ENCODE measurements around the gene CDH12.

The CDH12 gene

DNA sequence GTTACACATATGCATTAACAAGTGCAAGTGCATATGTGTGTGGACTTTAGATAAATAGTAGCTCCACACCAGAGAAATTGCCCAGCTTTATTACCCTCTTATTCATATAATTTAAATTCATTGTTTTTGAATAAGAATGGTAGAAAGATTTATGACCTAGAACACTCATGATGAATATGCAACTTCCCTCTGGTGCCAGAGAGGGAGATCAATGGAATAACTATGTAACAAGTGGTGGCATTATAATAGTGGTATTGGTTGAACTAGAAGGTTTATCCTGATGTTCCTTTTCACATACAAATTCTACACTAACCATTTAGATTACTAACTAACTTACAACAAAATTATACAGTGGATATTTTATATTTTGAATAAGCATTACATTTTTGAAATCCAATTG, 607.4 kb downstream of the CDH12 start:
- TF ChIP-seq ZBTB7A (IDR thresholded peaks at IDR 0.05; ENCODE audit: low read depth): no peak
- TF ChIP-seq TEAD4 (IDR thresholded peaks at IDR 0.05): no peak
- no peak for TF ChIP-seq YY1 (IDR thresholded peaks at IDR 0.05; ENCODE audit: low read depth)
- TF ChIP-seq FOXM1 (IDR thresholded peaks at IDR 0.05; ENCODE audit: borderline replicate concordance, low read depth): no peak
- TF ChIP-seq, protein P1, sequence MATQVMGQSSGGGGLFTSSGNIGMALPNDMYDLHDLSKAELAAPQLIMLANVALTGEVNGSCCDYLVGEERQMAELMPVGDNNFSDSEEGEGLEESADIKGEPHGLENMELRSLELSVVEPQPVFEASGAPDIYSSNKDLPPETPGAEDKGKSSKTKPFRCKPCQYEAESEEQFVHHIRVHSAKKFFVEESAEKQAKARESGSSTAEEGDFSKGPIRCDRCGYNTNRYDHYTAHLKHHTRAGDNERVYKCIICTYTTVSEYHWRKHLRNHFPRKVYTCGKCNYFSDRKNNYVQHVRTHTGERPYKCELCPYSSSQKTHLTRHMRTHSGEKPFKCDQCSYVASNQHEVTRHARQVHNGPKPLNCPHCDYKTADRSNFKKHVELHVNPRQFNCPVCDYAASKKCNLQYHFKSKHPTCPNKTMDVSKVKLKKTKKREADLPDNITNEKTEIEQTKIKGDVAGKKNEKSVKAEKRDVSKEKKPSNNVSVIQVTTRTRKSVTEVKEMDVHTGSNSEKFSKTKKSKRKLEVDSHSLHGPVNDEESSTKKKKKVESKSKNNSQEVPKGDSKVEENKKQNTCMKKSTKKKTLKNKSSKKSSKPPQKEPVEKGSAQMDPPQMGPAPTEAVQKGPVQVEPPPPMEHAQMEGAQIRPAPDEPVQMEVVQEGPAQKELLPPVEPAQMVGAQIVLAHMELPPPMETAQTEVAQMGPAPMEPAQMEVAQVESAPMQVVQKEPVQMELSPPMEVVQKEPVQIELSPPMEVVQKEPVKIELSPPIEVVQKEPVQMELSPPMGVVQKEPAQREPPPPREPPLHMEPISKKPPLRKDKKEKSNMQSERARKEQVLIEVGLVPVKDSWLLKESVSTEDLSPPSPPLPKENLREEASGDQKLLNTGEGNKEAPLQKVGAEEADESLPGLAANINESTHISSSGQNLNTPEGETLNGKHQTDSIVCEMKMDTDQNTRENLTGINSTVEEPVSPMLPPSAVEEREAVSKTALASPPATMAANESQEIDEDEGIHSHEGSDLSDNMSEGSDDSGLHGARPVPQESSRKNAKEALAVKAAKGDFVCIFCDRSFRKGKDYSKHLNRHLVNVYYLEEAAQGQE (IDR thresholded peaks at IDR 0.05; ENCODE audit: low read depth): no peak
- TF ChIP-seq TCF12 (IDR thresholded peaks at IDR 0.05; ENCODE audit: low read depth): no peak
- no peak for TF ChIP-seq EGR1 (IDR thresholded peaks at IDR 0.05)

DNA sequence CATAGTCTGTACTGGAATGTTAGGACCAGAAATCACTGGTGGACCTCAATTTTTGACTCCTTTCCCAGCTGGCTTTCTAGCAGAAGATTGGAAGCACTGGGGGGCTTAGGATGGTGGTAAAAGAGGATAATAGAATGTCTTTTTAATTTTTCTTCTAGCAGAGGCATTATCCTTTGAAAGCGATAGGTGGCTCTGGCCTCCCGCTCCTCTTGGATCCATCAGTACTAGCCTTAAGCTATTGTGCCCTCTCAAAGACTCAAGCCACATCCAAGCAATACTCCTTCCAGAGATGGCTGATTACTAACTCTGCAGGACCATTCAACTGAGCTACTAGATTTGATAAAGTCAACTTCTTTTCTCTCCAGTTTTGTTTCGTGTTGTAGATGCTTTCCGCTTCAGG, 610.6 kb downstream of the CDH12 start:
- TF ChIP-seq NFIC (IDR thresholded peaks at IDR 0.05): no peak
- no peak for TF ChIP-seq CEBPB (IDR thresholded peaks at IDR 0.05)
- no peak for TF ChIP-seq YY1 (IDR thresholded peaks at IDR 0.05; ENCODE audit: low read depth)
- TF ChIP-seq TEAD4 (IDR thresholded peaks at IDR 0.05): no peak
- no peak for TF ChIP-seq FOXM1 (IDR thresholded peaks at IDR 0.05; ENCODE audit: borderline replicate concordance, low read depth)
- no peak for TF ChIP-seq CREB1 (IDR thresholded peaks at IDR 0.05; ENCODE audit: low read depth)
- TF ChIP-seq ZBTB7A (IDR thresholded peaks at IDR 0.05; ENCODE audit: low read depth): no peak
- TF ChIP-seq, protein P2, sequence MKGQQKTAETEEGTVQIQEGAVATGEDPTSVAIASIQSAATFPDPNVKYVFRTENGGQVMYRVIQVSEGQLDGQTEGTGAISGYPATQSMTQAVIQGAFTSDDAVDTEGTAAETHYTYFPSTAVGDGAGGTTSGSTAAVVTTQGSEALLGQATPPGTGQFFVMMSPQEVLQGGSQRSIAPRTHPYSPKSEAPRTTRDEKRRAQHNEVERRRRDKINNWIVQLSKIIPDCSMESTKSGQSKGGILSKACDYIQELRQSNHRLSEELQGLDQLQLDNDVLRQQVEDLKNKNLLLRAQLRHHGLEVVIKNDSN (IDR thresholded peaks at IDR 0.05): no peak
- no peak for TF ChIP-seq EGR1 (IDR thresholded peaks at IDR 0.05)
- no peak for TF ChIP-seq EP300 (IDR thresholded peaks at IDR 0.05; ENCODE audit: borderline replicate concordance)
- TF ChIP-seq TCF12 (IDR thresholded peaks at IDR 0.05; ENCODE audit: low read depth): no peak
- TF ChIP-seq, protein P1 (IDR thresholded peaks at IDR 0.05; ENCODE audit: low read depth): no peak

DNA sequence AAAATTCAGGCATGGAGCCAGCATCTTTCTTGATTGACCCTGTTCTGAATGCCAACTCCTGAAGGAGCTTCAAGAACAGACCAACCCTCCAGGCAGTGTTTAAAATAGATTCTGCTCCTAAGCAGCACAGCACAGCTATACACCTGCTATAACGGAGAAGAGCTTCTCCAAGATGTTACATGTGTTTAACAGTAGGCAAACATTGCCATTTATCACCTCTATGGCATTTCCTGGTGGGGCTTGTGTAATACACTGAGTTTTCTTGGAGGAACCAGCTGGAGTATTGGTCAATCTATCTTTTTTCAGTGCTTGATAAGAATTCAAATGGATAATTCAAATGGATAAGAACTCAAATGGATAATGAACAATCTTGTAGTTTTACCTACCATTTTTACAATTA, 615.1 kb downstream of the CDH12 start:
- TF ChIP-seq, protein P2 (IDR thresholded peaks at IDR 0.05): no peak

DNA sequence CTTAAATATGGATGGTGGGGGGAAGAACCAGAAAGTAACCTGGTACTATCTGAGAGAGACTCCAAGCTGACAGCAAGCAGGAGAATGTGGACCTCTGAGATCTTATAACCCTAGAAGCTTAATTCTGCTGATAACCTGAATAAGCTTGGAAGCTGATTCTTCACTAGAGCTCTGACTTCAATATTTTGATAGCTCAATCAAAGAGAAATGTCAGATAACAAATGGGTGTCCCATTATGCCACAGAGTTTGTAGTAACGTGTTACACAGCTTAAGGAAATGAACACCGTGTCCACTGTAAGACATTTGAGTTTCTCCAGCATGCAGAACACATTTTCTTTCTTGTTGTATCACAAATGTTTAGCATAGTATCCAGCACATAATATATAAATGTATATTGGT, 626.7 kb downstream of the CDH12 start:
- TF ChIP-seq NFIC (IDR thresholded peaks at IDR 0.05) (no peak), TEAD4 (IDR thresholded peaks at IDR 0.05) (no peak), EP300 (IDR thresholded peaks at IDR 0.05; ENCODE audit: borderline replicate concordance) (no peak), TCF12 (IDR thresholded peaks at IDR 0.05; ENCODE audit: low read depth) (no peak), YY1 (IDR thresholded peaks at IDR 0.05; ENCODE audit: low read depth) (no peak), FOXM1 (IDR thresholded peaks at IDR 0.05; ENCODE audit: borderline replicate concordance, low read depth) (no peak), CEBPB (IDR thresholded peaks at IDR 0.05) (no peak), EGR1 (IDR thresholded peaks at IDR 0.05) (no peak), ZBTB7A (IDR thresholded peaks at IDR 0.05; ENCODE audit: low read depth) (no peak), TAF1 (IDR thresholded peaks at IDR 0.05; ENCODE audit: low read depth) (no peak), CREB1 (IDR thresholded peaks at IDR 0.05; ENCODE audit: low read depth) (no peak), RAD21 (IDR thresholded peaks at IDR 0.05; ENCODE audit: low read depth) (no peak)
- TF ChIP-seq, protein P2 (IDR thresholded peaks at IDR 0.05): no peak
- TF ChIP-seq, protein P1 (IDR thresholded peaks at IDR 0.05; ENCODE audit: low read depth): no peak
- TF ChIP-seq, protein P3, sequence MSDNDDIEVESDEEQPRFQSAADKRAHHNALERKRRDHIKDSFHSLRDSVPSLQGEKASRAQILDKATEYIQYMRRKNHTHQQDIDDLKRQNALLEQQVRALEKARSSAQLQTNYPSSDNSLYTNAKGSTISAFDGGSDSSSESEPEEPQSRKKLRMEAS (IDR thresholded peaks at IDR 0.05): no peak

DNA sequence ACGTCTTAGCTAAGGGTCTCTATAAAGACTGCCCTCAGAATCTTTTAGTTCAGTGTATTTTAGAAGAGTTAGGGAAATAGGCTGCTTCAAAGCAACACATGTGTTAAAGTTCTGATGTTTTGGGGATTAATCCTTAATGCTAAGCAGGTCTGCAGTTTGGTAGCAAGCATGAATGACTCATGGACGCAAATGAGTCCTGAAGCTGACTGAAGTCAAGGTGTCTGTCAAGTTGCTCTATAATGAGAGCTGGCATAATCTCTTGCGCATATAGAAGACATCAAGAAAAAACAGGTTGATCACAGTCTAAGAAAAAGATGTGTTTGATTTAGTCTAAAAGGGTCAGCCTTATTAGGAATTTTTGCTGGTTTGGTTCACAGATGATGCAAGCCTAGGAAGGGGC, 630.1 kb downstream of the CDH12 start:
- TF ChIP-seq CREB1 (IDR thresholded peaks at IDR 0.05; ENCODE audit: low read depth): no peak
- TF ChIP-seq EGR1 (IDR thresholded peaks at IDR 0.05): no peak
- TF ChIP-seq, protein P3 (IDR thresholded peaks at IDR 0.05): no peak
- no peak for TF ChIP-seq EP300 (IDR thresholded peaks at IDR 0.05; ENCODE audit: borderline replicate concordance)
- no peak for TF ChIP-seq CEBPB (IDR thresholded peaks at IDR 0.05)
- TF ChIP-seq, protein P2 (IDR thresholded peaks at IDR 0.05): no peak
